Neuronal stem cell (in vitro differentiated cells): ENCODE results near the gene SMARCC2.
A peak's percentile ranks its signal among the peaks of the same experiment; 100 is the strongest.
"Not testable (repeated sequence)": the region's sequence is repeated elsewhere in the genome, so short reads cannot be mapped to it uniquely, and the experiment has no call there.

ENCODE experiments used
- DNase-seq: peaks from one replicate; pipeline ENCODE4 v3.0.0-alpha.2; 2013; ENCODE audit warnings: low spot score
- H2AFZ ChIP-seq: one replicate; pipeline ENCODE4 v1.6.1; 2013; ENCODE audit warnings: mild to moderate bottlenecking, low read length, inconsistent platforms
- H2AK5ac ChIP-seq: 2 replicates; pipeline ENCODE4 v1.6.1; 2013; ENCODE audit warnings: low read depth, mild to moderate bottlenecking, inconsistent platforms, low read length, moderate library complexity, mixed read lengths
- H2BK120ac ChIP-seq: 2 replicates; pipeline ENCODE4 v1.6.1; 2013; ENCODE audit warnings: low read depth, mild to moderate bottlenecking, inconsistent platforms, low read length, moderate library complexity, mixed read lengths
- H2BK12ac ChIP-seq: one replicate; pipeline ENCODE4 v1.6.1; 2013; ENCODE audit warnings: low read length, inconsistent platforms
- H2BK15ac ChIP-seq: 2 replicates; pipeline ENCODE4 v1.6.1; 2013; ENCODE audit warnings: mild to moderate bottlenecking, low read length, inconsistent platforms, mixed read lengths
- H2BK5ac ChIP-seq: one replicate; pipeline ENCODE4 v1.6.1; 2013; ENCODE audit warnings: inconsistent platforms, mild to moderate bottlenecking, low read length, moderate library complexity
- H3K14ac ChIP-seq: one replicate; pipeline ENCODE4 v1.6.1; 2013; ENCODE audit warnings: low read length, inconsistent platforms
- H3K18ac ChIP-seq: 2 replicates; pipeline ENCODE4 v1.6.1; 2013; ENCODE audit warnings: low read length, inconsistent platforms
- H3K23ac ChIP-seq: 2 replicates; pipeline ENCODE4 v1.6.1; 2013; ENCODE audit warnings: low read depth, mild to moderate bottlenecking, mixed read lengths, low read length, inconsistent platforms; ENCODE audit not compliant: poor library complexity
- H3K27ac ChIP-seq: replicated peaks from 3 replicates; pipeline ENCODE4 v1.5.1; 2013; ENCODE audit warnings: low read length, inconsistent platforms
- H3K27me3 ChIP-seq, 3 experiments: 2 replicates each; pipeline ENCODE4 v1.6.1; 2013; ENCODE audit warnings: low read length in 3 of 3, mild to moderate bottlenecking in 2 of 3, inconsistent platforms in 1 of 3, low read depth in 1 of 3, mixed read lengths in 1 of 3, moderate library complexity in 1 of 3; ENCODE audit not compliant: control insufficient read depth in 3 of 3, insufficient read depth in 3 of 3
- H3K36me3 ChIP-seq, 2 donors: replicated peaks in 1 of 2; 2 replicates each; pipeline ENCODE4 v1.6.1; 2013; ENCODE audit warnings: low read length in 2 of 2; ENCODE audit not compliant: control insufficient read depth in 2 of 2, insufficient read depth in 2 of 2
- H3K4ac ChIP-seq: 2 replicates; pipeline ENCODE4 v1.6.1; 2013; ENCODE audit warnings: inconsistent platforms, mild to moderate bottlenecking, low read length, moderate library complexity
- H3K4me1 ChIP-seq, 2 donors: 1 replicate in 1 of 2; 2 replicates in 1 of 2; pipeline ENCODE4 v1.6.1; 2013; ENCODE audit warnings: low read length in 2 of 2, low read depth in 1 of 2; ENCODE audit not compliant: control insufficient read depth in 2 of 2, insufficient read depth in 1 of 2
- H3K4me2 ChIP-seq: one replicate; pipeline ENCODE4 v1.6.1; 2013; ENCODE audit warnings: mild to moderate bottlenecking, low read length, inconsistent platforms; ENCODE audit not compliant: insufficient read depth, poor library complexity, severe bottlenecking
- H3K4me3 ChIP-seq, 2 donors: 2 replicates each; pipeline ENCODE4 v1.5.1; 2013; ENCODE audit warnings: low read length in 2 of 2, mild to moderate bottlenecking in 2 of 2, inconsistent platforms in 1 of 2, moderate library complexity in 1 of 2
- H3K79me1 ChIP-seq: one replicate; pipeline ENCODE4 v1.6.1; 2013; ENCODE audit warnings: low read depth, mild to moderate bottlenecking, inconsistent platforms, low read length, moderate library complexity
- H3K9ac ChIP-seq: one replicate; pipeline ENCODE4 v1.6.1; 2013; ENCODE audit warnings: mild to moderate bottlenecking, low read depth, low read length, inconsistent platforms; ENCODE audit not compliant: poor library complexity
- H3K9me3 ChIP-seq, 2 donors: replicated peaks in 1 of 2; 2 replicates each; pipeline versions ENCODE3 to v1.6.1; 2013; ENCODE audit warnings: low read length in 2 of 2, mild to moderate bottlenecking in 2 of 2, inconsistent platforms in 1 of 2, low read depth in 1 of 2, mixed read lengths in 1 of 2, moderate library complexity in 1 of 2; ENCODE audit not compliant: control insufficient read depth in 2 of 2, insufficient read depth in 1 of 2
- H4K8ac ChIP-seq: one replicate; pipeline ENCODE4 v1.6.1; 2013; ENCODE audit warnings: low read depth, mild to moderate bottlenecking, inconsistent platforms, low read length, moderate library complexity
- H4K91ac ChIP-seq: one replicate; pipeline ENCODE4 v1.6.1; 2013; ENCODE audit warnings: low read length, low read depth, mild to moderate bottlenecking, inconsistent platforms; ENCODE audit not compliant: poor library complexity
- WGBS, 2 donors: extraction: QIAGEN DNeasy Blood & Tissue Kit; methylation state at CpG; one replicate each; pipeline ENCODE4 v1.1.7; 2013; ENCODE audit warnings: missing lambda C conversion rate in 2 of 2, mixed read lengths in 1 of 2; ENCODE audit not compliant: insufficient read length in 2 of 2, insufficient replicate concordance in 1 of 2; ENCODE audit errors: extremely low coverage in 2 of 2; 5-methylcytosine and 5-hydroxymethylcytosine counted together

SMARCC2 gene

GRCh38 chr12:56157201-56158028 is 31.9 kb downstream of the SMARCC2 start:
- Histone ChIP-seq H2BK5ac (no peak overlapping the region), H3K4me3 (peak overlapping the region; percentile 73 to 85), H3K4ac (peak overlapping the region; percentile 53), H3K23ac (peak overlapping the region; percentile 75), H3K4me2 (peak overlapping the region; percentile 60), H2AK5ac (peak overlapping the region; percentile 65), H2BK15ac (peak overlapping the region; percentile 71), H2AFZ (peak overlapping the region; percentile 66), H4K8ac (no peak overlapping the region), H3K36me3 (peaks cover 34 to 49% of the 10 kb centered on the region in 2 donors), H3K18ac (peak overlapping the region; percentile 95), H3K9me3 (no peaks in the 10 kb centered on the region), H3K4me1 (peaks cover 27 to 39% of the 10 kb centered on the region in 2 donors), H2BK120ac (no peak overlapping the region), H3K9ac (peak overlapping the region; percentile 90), H3K79me1 (no peaks in the 10 kb centered on the region), H2BK12ac (no peak overlapping the region), H3K27ac (peak overlapping the region; percentile 96), H3K14ac (peak overlapping the region; percentile 11), H3K27me3 (no peaks in the 10 kb centered on the region), H4K91ac (no peak overlapping the region)
- no CpG with 5 or more reads among the region's 45 CpGs for WGBS, 2 donors
- DNase-seq = peak; percentile 83

- not testable (repeated sequence) for H2BK5ac ChIP-seq, H2BK15ac ChIP-seq, H2AFZ ChIP-seq, H3K4me2 ChIP-seq, H3K79me1 ChIP-seq, H3K23ac ChIP-seq, H3K9me3 ChIP-seq, H3K27me3 ChIP-seq, H2BK12ac ChIP-seq, H3K14ac ChIP-seq, H3K18ac ChIP-seq, H3K9ac ChIP-seq, H2AK5ac ChIP-seq, H3K4ac ChIP-seq, H4K8ac ChIP-seq, H4K91ac ChIP-seq, H2BK120ac ChIP-seq, H3K4me3 ChIP-seq, DNase-seq
- peak overlapping the region; percentile 96 for H3K27ac ChIP-seq
- peaks cover 27 to 34% of the 10 kb centered on the region in 2 donors for H3K4me1 ChIP-seq
- no CpG with 5 or more reads among the region's 21 CpGs for WGBS, 2 donors
- H3K36me3 ChIP-seq = peaks cover 30 to 41% of the 10 kb centered on the region in 2 donors
Observed at GRCh38 chr12:56156464-56157200, 32.7 kb downstream of the SMARCC2 start.

- DNase-seq = no peak
- Histone ChIP-seq H3K9ac (no peak overlapping the region), H2BK120ac (no peak overlapping the region), H3K4me1 (peaks cover 18 to 23% of the 10 kb centered on the region in 2 donors), H3K18ac (no peak overlapping the region), H3K4ac (no peak overlapping the region), H2BK12ac (no peak overlapping the region), H3K23ac (no peak overlapping the region), H3K27me3 (no peaks in the 10 kb centered on the region), H3K79me1 (no peaks in the 10 kb centered on the region), H3K4me3 (no peak overlapping the region), H3K27ac (no peak overlapping the region), H2AK5ac (no peak overlapping the region), H2BK15ac (no peak overlapping the region), H2BK5ac (peak overlapping the region; percentile 2), H4K91ac (no peak overlapping the region), H3K14ac (no peak overlapping the region), H2AFZ (no peak overlapping the region), H3K9me3 (no peaks in the 10 kb centered on the region), H3K4me2 (no peak overlapping the region), H4K8ac (no peak overlapping the region), H3K36me3 (peaks cover 21 to 28% of the 10 kb centered on the region in 2 donors)
- WGBS, 2 donors = no CpG with 5 or more reads among the region's 11 CpGs
Observed at GRCh38 chr12:56155256-56155845, 33.9 kb downstream of the SMARCC2 start.

- Histone ChIP-seq H3K23ac (no peak overlapping the region), H3K4me2 (no peak overlapping the region), H3K36me3 (peaks cover 18 to 23% of the 10 kb centered on the region in 2 donors), H3K27me3 (no peaks in the 10 kb centered on the region), H2BK12ac (no peak overlapping the region), H3K79me1 (no peaks in the 10 kb centered on the region), H3K18ac (no peak overlapping the region), H4K91ac (no peak overlapping the region), H3K4ac (no peak overlapping the region), H3K4me3 (no peak overlapping the region), H3K9ac (no peak overlapping the region), H2BK120ac (no peak overlapping the region), H2AK5ac (no peak overlapping the region), H2BK15ac (no peak overlapping the region), H3K9me3 (no peaks in the 10 kb centered on the region), H3K27ac (no peak overlapping the region), H2BK5ac (no peak overlapping the region), H3K14ac (no peak overlapping the region), H2AFZ (no peak overlapping the region), H3K4me1 (peaks cover 12 to 18% of the 10 kb centered on the region in 2 donors), H4K8ac (no peak overlapping the region)
- no peak for DNase-seq
- WGBS, 2 donors = no CpG with 5 or more reads among the region's 5 CpGs
Observed at GRCh38 chr12:56154818-56155217, 34.5 kb downstream of the SMARCC2 start.
